Amniotic stem cell (primary cell): ENCODE measurements around the gene TBCD.

Experiments used
- DNase-seq: peaks from one replicate; lab custom pipeline; 2025; lab: John Stamatoyannopoulos, UW

TBCD gene

DNA sequence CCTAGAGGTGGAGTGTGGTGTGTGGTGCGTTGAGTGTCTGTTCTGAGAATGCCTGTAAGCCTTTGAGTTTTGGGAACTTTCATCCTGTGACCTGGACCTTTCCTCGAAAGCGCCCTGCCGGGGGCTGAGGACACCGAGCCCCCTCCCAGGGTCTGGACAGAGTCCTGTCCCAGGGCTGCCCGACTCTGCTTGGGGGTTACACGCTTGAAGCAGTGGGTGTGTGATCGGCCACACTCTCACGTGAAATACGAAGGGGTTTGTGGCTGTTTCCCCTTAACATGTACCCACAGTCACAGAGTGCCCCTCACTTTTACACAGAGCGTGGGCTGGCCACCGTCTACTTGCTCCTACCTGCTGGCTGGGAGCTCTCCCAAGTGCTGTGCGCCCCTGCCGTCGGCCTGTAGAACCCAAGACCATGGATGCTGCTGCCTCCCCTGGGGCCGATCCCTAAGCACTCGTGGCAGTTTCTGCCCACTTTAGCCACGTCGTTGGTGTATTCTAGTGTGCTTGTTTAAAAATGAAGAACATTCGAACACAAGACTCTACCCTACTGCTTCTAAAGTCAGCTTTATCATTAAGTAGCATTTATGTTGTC is 81.1 kb downstream of the TBCD start:
- no peak for DNase-seq

DNA sequence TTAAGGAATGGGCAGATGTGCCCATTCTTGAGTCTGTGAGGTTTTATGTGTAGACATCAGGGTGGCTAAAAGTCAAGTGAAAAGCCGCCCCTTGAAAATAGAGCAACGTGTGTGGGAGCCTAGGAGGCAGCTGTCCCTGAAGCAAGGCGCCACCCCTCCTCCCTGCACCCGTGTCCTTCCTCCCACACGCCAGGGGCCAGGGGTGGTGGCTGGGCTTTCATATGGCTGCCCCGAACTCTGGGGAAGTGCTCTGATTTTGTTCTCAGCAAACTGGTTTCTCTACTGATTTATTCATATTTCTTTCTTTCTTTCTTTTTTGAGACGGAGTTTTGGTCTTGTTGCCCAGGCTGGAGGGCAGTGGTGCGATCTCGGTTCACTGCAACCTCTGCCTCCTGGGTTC is 83.3 kb downstream of the TBCD start:
- no peak for DNase-seq

DNA sequence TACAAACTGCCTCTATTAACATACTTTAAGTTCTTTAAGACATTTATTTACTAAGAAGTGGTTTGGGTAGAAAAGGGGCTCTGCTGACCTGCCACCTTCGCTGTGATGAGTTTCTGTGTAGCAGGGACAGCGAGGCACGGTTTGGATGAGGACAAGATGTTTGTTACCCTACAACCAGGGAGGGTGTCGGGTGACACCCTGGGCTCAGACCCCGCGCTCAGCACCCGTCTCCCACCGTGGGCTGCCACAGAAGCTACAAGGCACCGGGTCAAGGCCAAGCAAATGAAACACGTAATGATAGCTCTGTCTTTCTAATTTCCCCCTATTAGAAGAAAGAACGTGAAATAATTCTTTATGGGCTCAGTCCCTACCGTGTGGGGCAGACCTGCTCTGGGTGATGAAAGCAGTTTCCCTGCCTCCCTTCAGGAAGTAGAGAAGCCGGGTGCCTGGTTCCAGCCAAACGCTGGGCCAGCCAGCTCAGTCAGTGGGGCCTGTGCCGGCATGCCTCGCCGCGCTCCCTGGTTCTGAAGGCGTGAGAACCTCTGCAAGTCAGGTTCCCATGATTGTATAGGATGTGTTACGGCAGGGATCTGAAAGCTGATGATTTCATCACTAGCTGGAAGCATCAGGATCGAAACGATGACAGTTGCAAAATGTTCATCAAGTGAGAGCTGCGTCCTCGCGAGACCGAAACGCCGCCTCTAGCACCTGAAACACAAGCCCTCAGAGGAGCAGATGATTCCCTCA is 84.1 kb downstream of the TBCD start:
- DNase-seq = no peak

DNA sequence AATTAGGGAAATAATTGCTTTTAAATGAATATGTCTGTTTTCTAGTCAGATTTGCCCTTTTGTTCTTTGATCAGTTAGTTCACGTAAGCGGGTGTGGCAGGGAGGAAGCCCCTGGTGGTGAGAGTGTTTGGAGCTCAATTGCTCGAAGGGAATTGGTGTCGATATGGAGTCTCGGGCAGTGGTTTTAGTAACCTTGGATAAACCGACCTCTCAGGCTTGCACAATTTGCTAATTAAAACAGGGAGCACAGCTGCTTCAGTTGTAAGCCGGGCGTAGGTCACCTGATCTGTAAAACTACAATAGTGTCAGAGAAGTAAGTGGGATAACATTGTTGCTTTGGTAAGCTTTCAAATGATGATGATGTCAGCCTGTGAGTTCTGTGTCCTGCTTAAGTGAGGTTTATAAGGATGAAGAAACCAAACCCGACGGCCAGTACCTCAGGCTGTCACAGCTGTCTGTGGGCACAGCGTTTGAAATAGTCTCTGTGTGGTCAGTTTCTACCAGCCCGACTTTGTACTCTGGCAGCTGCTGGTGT is 85.0 kb downstream of the TBCD start:
- no peak for DNase-seq

DNA sequence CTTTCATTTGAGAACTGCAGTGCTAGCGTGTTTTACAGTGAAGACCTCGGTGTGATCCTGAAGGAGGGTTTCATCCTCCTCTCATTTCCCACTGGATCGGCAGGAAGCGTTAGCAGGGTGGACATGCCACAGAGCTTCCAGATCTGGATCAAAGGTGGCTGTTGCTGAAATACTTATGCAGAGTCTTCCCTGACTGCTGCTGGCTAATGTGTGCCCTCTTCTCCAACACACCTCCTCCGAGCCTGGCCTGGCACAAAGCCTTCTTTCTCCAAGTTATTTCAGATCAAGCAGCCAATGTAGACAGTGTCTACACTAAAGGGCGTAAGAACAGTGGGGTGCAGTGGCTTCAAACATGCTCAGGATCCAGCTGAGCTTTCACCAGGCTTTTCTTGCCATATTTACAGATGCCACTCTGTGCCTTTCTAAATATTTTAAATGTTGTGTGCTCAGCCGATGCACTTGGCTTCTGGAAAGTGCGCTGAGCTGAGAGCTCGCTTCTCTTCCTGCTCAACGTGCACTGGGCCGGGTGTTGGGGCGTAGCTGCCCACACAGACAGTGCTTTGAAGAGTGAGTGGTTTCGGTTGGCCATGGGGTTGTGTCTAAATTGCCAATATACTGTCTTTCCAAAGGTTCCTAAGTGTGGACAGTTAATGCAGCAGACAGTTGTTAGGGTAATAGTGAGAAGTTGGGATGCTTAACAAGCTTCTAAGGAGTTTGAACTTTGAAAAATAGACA is 85.9 kb downstream of the TBCD start:
- DNase-seq = no peak

DNA sequence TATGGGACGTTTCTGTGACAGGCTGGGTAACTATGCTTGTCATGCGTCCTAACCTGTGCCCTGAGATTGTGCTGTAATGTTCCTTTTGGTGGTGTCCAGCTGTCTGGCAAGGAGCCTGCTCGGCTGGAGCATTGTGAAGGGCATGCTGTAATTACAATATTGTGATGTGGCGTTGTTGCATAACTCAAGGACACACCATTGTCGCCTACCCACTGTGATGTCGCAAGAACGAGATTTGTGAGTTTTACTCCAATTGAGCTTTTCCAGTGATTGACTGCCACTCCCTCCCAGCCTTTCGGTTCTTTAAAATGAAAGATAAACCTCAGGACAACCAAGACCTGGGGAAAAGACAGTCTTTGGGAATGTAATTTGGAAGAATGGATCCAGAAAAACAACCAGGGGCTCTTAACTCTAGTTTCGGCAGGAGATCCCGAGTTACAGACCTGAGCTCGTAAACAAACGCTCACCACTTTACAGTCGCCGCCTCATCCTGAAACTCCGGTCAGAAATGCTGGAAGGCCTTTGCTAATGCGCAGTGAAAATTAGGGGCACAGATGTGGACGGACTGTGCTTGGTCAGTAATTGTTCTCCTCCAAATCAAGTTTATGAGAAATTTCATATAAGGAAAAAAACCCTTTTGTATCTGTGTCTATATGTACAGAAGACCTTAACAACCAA is 86.7 kb downstream of the TBCD start:
- DNase-seq = no peak

DNA sequence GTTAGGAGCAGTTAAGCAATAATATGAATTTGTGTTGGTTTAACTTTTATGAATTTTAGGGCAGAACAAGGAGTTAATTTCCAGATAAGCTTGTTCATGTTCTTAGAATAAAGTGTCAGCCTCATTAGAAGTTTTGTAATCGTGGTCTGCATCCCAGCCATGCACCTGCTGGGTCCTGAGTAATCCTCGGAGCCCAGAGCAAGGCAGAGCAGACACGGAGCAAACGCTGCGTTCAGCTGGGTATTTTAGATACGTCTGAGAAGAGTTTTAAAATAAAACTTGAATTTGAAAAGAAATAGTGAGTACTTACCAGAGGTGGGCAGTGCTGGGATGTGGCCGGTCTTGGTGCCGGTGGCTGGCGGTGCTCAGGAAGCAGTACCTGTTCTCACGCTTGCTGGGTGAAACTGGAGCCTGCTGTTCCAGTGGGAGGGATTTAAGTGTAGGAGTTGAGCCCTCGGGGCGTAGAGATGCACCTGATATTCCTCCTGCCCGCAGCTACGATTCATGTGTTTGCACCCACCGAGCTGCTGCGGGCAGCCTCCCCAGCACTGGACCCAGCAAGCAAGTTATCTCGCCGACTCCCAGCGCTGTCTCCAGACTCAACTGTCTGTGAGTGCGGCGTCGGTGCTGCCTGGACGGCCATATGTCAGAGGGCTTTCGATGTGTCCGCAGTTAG is 87.9 kb downstream of the TBCD start, which contains the start of gene ZNF750:
Gene ZNF750 (minus strand): TSS at position 406 of the 676 bp plus-strand sequence. CDS start 7,568 bp downstream, outside the sequence.
- no peak for DNase-seq

DNA sequence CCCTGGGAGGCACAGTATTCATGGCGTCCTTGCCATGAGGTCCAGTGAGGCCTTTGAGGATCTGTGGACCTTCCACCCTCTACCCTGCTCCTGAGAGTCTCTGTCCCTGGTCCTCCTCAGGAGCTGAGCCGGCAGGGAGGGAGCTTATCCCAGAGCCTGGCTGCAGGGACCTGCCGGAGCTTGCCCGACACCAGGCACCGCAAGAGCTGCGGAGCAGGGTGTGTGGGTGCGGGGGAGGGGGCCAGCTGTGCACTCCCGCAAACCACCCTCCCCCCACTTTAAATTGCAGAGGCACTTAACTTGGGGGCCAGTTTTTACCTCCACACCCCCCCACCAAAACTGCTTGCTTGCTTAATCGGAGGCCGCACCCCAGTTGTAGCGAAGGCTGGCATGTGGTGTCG is 88.6 kb downstream of the TBCD start:
- no peak for DNase-seq

DNA sequence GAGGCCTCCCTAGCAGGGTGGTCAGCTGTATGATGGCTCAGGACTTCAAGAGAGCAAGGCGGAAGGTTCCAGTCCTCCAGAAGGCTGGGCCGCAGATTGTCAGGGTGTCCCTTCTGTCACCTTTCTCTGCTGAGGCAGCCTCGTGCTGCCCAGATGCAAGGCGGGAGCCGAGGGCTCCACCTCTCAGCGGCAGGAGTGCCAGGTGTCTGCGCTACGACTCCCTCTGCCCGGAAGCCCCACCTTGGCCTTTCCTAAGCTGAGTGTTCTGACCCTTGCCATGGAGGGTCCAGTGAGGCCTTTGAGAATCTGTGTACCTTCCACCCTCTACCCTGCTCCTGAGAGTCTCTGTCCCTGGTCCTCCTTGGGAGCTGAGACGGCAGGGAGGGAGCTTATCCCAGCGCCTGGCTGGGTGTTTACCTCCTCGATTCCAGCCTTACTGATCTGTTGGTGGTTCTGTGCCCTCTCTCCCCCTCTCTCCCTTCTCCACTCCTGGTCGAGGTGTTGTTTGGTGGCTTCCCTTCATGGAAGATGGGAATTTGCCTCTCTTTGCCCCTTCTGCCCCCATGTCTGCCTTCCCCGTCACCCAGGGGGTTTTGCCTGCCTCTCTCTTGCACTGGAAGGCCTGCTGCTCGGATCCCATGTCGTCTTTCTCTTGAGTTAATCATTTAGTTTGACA is 90.2 kb downstream of the TBCD start:
- no peak for DNase-seq

DNA sequence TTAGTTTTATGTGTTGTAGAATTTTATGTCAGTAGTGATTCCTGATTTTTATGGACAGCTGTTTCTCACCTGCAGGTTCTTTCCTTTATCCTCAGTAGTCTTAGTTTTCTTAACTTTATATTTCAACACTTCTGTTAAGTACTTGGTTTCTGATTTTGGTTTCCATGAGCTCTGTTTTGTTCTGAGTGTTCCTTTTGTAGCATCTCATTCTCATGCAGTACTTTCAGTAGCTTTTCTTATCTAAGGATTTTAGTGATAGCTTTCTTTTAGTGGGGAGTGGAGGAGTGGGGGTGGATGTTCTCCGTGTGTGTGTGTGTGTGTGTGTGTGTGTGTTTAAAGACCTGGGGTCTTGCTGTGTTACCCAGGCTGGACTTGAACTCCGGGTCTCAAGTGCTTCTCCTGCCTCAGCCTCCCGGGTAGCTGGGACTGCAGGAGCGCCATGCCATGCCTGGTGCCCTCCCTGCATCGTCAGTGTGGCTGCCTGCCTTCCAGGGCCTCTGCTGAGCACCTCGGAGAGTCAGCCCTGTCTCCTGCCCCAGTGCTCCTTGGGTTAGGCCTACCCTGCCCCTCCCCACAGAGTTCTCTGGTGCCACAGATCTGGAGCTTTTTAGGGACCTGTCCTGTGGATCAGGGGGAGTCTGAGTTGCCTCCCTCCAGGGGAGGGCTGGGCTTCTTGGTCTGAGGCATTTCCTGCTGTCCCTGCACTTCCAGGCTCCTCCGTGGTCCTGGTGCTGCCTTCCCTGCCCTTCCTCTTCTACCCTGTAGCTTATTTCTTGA is 92.2 kb downstream of the TBCD start:
- DNase-seq = no peak

DNA sequence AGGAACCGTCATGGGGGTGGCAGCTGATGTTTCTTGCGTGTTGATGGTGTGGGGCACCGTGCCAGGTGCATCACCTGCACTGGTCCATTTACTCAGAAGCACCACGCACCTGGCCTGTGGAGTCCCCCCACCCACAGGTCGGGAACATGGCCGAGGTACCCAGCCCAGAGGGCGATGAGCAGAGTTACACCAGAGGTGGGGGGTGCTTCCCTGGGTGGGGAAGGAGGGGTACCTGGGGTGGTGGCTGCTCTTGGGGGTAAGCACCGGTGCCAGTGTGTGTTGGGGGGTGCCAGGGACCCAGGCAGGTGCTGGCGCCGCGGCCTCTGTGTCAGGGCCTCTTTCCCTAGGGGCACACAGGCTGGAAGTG is 92.9 kb downstream of the TBCD start:
- no peak for DNase-seq

DNA sequence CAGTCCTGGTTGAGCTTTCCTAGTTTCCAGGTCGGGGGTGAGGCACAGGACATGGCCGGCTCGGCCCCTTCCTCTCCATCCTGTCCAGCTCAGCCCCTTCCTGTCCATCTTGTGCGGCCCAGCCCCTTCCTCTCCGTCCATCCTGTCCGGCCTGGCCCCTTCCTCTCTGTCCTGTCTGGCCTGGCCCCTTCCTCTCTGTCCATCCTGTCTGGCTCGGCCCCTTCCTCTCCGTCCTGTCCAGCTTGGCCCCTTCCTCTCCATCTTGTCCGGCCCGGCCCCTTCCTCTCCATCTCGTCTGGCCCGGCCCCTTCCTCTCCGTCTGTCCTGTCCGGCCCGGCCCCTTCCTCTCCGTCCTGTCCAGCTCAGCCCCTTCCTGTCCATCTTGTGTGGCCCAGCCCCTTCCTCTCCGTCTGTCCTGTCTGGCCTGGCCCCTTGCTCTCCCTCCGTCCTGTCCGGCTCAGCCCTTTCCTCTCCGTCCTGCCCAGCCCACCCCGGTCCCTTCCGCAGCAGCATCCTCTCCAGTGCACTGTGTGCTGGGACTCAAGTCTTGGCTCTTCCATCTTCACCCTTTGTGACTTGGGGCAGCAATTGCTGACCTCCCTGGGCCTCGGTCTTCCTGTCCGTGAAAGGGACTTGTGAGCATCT is 93.4 kb downstream of the TBCD start:
- DNase-seq = no peak

DNA sequence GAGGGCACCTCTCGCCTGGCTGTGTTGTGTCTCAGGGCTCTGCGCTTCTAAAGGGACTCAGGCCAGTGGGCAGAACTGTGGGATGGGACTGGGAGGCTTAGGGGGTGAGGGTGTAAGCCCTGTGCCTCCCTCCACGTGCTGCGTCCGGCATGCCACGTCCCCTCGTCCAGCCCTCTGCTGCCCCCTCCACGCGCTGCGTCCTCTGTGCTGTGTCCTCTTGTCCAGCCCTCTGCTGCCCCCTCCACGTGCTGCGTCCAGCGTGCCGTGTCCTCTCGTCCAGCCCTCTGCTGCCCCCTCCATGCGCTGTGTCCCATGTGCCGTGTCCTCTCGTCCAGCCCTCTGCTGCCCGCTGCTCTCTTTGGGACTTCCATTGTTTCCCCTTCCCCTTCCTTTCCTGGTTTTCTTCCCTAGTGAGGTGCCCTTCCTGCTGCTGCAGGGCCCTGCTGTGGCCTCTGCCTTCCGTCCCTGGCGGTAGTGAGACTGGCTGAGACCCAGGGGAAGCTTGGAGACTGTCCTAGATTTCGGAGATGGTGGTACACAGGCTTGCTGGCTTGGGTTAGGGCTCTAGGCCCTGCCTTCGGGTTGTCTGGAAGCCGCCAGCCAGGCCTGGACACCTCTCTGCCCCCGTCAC is 94.3 kb downstream of the TBCD start:
- DNase-seq = no peak

DNA sequence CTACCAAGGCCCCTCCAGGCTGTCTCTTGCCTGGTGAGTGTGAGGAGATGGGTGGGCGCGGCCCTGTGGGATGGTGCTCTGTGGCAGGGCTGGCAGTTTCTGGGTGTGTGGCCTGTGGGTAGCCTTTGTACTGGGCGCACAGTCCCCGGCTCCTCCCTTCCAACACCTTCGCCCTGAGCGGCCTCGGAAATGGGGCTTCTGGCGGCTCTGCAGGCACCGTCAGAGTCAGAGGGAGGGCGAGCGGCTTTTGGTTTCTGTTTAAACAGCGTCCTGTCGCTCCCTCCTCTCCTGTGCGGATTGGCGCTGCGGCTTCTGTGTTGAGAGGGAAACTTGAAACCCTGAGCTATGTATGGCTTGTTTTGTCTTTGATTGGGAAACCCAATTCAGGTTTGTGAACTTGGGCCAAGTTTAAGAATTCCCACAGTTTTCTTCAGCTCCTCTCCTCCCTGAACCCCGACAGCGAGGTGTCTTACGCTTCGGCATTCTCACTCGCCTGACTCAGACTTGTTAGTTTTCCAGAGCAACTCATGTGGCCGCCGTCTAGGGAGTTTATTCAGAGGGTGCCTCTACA is 96.2 kb downstream of the TBCD start:
- DNase-seq = peak; percentile 14

DNA sequence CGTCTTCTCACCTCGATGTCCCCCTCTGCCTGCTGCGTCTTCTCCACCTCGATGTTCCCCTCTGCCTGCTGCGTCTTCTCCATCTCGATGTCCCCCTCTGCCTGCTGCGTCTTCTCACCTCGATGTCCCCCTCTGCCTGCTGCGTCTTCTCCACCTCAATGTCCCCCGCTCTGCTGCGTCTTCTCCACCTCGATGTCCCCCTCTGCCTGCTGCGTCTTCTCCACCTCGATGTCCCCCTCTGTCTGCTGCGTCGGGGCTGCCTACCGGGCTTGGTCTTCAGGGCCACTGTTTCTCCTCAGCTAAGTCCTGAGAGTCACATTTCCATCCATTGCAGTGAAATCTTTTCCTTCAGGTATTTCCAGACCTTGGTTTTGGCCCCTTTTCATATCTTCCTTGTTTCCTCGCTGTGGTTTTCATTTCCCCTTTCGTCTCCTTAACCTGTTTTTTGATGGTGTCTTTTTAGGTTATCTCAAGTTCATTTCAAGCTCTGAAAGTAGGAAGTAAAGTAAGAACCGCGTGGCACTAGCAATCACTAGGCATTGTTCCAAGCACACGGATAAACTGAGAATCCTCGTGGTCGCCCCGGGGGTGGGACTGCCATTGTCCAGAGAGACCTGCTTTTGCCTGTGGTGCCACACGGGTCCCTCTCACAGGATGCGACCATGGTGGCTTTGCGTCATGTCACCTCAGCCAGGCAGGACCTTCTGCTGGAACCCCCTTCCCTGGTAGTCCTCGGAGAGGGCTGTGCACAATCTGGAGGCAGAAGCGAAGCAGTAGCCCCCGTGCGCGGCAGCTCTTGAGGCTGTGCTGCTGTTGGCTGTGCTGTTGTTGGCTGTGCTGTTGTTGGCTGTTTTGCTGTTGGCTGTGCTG is 97.4 kb downstream of the TBCD start:
- no peak for DNase-seq

DNA sequence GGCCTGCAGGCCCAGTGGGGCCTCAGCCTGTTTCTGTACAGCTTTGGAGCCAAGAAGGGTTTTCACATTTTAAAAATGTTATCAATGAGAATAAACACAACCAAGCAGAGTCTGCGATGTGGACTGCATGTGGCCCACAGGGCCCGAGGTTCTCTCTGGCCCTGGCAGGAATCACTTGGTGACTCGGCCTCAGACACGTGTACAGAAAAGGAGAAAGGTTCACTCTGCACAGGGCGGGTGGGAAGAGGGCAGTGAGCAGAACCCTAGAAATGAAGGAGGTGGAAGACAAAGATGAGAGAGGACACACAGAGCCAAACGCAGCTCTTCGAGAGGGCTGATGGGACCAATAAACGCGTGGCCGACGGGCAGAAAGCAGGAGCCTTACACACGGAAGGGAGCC is 99.5 kb downstream of the TBCD start:
- no peak for DNase-seq

DNA sequence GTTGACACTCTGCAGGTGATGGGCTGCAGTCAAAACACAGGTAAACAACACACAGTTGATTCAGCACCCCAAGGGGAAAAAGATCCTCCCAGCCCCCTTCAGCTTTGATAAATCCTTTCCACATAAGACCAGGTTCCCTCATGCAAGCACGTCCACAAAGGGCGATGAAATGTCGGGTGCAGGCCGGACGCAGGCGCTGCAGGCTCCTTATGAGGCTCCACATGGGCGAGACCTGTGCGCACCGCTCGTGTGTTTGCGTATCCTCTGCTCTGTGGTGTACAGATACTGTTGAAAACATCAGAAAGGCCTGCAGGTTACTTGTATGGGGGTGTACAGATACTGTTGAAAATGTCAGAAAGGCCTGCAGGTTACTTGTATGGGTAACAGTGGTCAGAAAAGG is 102.4 kb downstream of the TBCD start:
- no peak for DNase-seq

DNA sequence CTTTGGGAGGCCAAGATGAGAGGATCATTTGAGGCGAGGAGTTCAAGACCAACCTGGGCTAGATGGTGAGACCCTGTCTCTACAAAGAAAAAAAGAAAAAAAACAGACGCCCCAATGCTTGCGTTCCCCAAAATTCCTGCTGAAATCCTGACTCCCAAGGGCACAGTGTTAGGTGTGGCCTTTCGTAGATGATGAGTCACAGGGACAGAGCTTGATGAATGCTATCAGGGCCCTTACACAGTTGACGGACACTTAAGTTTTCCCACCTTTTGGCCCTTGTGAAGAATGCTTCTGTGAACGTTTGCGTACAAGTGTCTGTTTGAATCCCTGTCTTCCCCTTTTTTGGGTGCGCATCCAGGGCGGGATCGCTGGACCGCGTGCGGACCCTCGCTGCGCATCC is 104.5 kb downstream of the TBCD start:
- DNase-seq = no peak
